Tibial nerve (tissue), 3 donors: ENCODE data around the gene MRGPRX1.

Experiments
- CTCF ChIP-seq, 5 experiments: fragments of 200-600 bp in 3 of 5; fragments of 450-650 bp in 2 of 5; sonication (generic) in 3 of 5; IDR thresholded peaks; one replicate each; pipeline ENCODE4 v1.5.1; 2016 to 2019; ENCODE audit warnings: antibody characterized with exemption in 5 of 5, mild to moderate bottlenecking in 3 of 5, moderate library complexity in 2 of 5
- POLR2A ChIP-seq, 2 donors: fragments of 450-650 bp; IDR thresholded peaks; one replicate each; pipeline ENCODE4 v1.6.1; 2017; ENCODE audit warnings: antibody characterized with exemption in 2 of 2, mild to moderate bottlenecking in 2 of 2, moderate library complexity in 2 of 2

GRCh38 chr11:18934195-18934814, 4.9 kb downstream of the MRGPRX1 start:
- TF ChIP-seq CTCF (IDR thresholded peaks at IDR 0.05) (no peak), POLR2A (IDR thresholded peaks at IDR 0.05) (no peak)
